ENCODE data around the gene CYRIA.

DNA sequence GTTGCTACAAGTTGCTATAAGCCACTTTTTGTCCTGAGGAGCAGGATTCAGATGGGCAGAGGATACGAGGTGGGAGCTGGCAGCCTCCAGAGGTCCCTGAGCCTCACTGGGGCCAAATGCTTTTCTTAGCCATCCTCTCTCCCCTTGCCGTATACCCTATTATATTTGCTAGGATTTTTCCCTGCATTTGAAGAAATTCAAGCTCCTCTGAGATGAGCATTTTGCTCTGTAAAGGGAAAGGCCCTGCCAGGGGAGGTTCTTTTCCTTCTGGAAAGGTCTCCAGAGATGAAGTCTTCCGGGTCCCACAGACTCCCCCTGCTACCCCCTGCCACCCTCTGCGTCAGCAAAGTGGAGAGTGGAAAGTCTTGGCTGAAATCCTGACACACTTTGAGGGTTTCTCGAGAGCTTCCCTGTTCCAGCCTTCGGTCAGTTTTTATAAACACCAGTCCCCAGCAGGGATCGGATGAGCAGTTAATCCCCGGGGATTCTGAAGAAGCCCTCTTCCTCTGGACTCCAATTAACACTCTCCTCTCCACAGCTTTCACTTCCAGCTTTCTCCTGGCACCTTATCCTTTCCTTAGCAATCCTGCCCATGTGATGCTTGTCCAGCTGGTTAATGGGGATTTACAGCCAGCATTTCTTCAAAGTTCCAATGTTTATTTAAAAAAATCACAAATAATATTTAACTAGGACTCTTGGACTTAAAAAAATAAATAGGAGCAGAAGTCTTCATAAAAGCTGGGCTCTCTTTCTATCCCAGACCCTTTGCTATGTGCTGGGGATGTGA, 13.1 kb downstream of the CYRIA start:
- TF ChIP-seq, protein P1, sequence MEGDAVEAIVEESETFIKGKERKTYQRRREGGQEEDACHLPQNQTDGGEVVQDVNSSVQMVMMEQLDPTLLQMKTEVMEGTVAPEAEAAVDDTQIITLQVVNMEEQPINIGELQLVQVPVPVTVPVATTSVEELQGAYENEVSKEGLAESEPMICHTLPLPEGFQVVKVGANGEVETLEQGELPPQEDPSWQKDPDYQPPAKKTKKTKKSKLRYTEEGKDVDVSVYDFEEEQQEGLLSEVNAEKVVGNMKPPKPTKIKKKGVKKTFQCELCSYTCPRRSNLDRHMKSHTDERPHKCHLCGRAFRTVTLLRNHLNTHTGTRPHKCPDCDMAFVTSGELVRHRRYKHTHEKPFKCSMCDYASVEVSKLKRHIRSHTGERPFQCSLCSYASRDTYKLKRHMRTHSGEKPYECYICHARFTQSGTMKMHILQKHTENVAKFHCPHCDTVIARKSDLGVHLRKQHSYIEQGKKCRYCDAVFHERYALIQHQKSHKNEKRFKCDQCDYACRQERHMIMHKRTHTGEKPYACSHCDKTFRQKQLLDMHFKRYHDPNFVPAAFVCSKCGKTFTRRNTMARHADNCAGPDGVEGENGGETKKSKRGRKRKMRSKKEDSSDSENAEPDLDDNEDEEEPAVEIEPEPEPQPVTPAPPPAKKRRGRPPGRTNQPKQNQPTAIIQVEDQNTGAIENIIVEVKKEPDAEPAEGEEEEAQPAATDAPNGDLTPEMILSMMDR (IDR thresholded peaks at IDR 0.05; ENCODE audit: insufficient read depth, low read length, poor library complexity, severe bottlenecking), result no peak
- TF ChIP-seq EZH2phosphoT487 (conservative IDR thresholded peaks at IDR 0.05; ENCODE audit: low read length), result no peak
